Esophagus muscularis mucosa (tissue), 4 donors: Measurements from ENCODE around the gene STAP1. TPM values are rescaled to one million over a fixed set of nuclear protein-coding genes. Genes with fewer than 3 reads are reported as not detected.
"Not testable (repeated sequence)": the region's sequence is repeated elsewhere in the genome, so short reads cannot be mapped to it uniquely, and the experiment has no call there.

Experiments
- DNase-seq: peaks from one replicate; pipeline ENCODE4 v3.0.0-alpha.2; 2017; ENCODE audit errors: extremely low spot score
- H3K27ac ChIP-seq, 4 donors: fragments of 200-600 bp; sonication (generic); replicated peaks in 1 of 4; 1 replicate in 3 of 4; 2 replicates in 1 of 4; pipeline ENCODE4 v1.5.1; 2016 to 2019; ENCODE audit warnings: mild to moderate bottlenecking in 1 of 4
- H3K27me3 ChIP-seq, 4 donors: fragments of 200-600 bp; sonication (generic); one replicate each; pipeline versions ENCODE4 v1.5.1 to v1.6.0; 2016 to 2019
- H3K36me3 ChIP-seq, 4 donors: fragments of 200-600 bp; sonication (generic); one replicate each; pipeline ENCODE4 v1.5.1; 2016 to 2019
- H3K4me1 ChIP-seq, 4 donors: fragments of 200-600 bp; sonication (generic); one replicate each; pipeline ENCODE4 v1.5.1; 2016 to 2019
- H3K4me3 ChIP-seq, 4 donors: fragments of 200-600 bp; sonication (generic); 1 replicate in 2 of 4; 2 replicates in 2 of 4; pipeline ENCODE4 v1.5.1; 2016 to 2019; ENCODE audit warnings: mild to moderate bottlenecking in 4 of 4, moderate library complexity in 1 of 4
- H3K9me3 ChIP-seq, 4 donors: fragments of 200-600 bp; sonication (generic); 1 replicate in 3 of 4; 2 replicates in 1 of 4; pipeline ENCODE4 v1.5.1; 2016 to 2019
- EP300 ChIP-seq: sonication (generic); formaldehyde crosslinking; IDR thresholded peaks from one replicate; pipeline ENCODE4 v1.6.1; 2017; ENCODE audit warnings: antibody characterized with exemption
- POLR2A ChIP-seq: fragments of 450-650 bp; IDR thresholded peaks from one replicate; pipeline ENCODE4 v1.6.1; 2017; ENCODE audit warnings: antibody characterized with exemption, moderate library complexity, mild to moderate bottlenecking, low read depth
- POLR2AphosphoS5 ChIP-seq, 2 donors: sonication (generic); formaldehyde crosslinking; IDR thresholded peaks; one replicate each; pipeline ENCODE4 v1.6.1; 2017; ENCODE audit warnings: antibody characterized with exemption in 2 of 2
- WGBS: methylation state at CpG from one replicate; pipeline ENCODE4 v1.1.5; 2018; 5-methylcytosine and 5-hydroxymethylcytosine counted together
- intact Hi-C: fragments of 100-400 bp; cut with DNase I; formaldehyde crosslinking; loops from one replicate; pipeline ENCODE4 v1.15.1; 2023
- total RNA-seq, 4 donors: library from RNA; depleted of rRNA; stranded (reverse); fragments of >200 nt; gene quantifications; one replicate each; pipeline versions ENCODE4 v1.1.0 to v1.2.1, GENCODE V29; 2016
- TF ChIP-seq, protein P1 (sequence below), 3 experiments: fragments of 200-600 bp in 2 of 3; fragments of 450-650 bp in 1 of 3; sonication (generic) in 2 of 3; IDR thresholded peaks; one replicate each; pipeline ENCODE4 v1.5.1; 2017 to 2019; ENCODE audit warnings: antibody characterized with exemption in 3 of 3, mild to moderate bottlenecking in 2 of 3, moderate library complexity in 1 of 3

Gene STAP1
- total RNA-seq, 4 donors from 2014 or later: 0.42 to 1.2 TPM; not detected in 2

DNA sequence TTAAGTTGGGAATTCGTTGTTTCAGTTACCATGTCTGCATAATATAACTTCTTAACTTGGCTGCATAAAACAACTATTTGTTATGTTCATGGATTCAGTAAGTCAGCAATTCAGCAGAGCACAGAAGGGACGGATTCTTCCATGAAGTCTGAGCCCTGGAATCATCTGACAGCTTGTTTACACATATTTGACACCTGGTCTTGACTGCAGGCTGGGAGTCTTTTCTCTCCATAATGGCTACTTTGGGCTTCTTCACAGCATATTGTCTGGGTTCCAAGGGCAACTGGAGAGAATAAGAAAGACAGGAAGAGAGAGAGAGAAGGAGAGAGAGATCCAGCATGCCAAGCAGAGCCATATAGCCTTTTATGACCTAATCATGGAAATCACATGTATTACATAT, 36.3 kb upstream of the STAP1 start:
- peaks cover 3 to 20% (median 11%) of the 10 kb centered on the region in 4 donors for H3K4me1 ChIP-seq
- intact Hi-C loops: no loop called here
- no peak for DNase-seq
- H3K36me3 ChIP-seq: peaks cover 0 to 21% (median 7%) of the 10 kb centered on the region in 4 donors
- no peak for TF ChIP-seq POLR2A
- no peak for TF ChIP-seq POLR2AphosphoS5 (IDR thresholded peaks at IDR 0.05)
- TF ChIP-seq, protein P1, sequence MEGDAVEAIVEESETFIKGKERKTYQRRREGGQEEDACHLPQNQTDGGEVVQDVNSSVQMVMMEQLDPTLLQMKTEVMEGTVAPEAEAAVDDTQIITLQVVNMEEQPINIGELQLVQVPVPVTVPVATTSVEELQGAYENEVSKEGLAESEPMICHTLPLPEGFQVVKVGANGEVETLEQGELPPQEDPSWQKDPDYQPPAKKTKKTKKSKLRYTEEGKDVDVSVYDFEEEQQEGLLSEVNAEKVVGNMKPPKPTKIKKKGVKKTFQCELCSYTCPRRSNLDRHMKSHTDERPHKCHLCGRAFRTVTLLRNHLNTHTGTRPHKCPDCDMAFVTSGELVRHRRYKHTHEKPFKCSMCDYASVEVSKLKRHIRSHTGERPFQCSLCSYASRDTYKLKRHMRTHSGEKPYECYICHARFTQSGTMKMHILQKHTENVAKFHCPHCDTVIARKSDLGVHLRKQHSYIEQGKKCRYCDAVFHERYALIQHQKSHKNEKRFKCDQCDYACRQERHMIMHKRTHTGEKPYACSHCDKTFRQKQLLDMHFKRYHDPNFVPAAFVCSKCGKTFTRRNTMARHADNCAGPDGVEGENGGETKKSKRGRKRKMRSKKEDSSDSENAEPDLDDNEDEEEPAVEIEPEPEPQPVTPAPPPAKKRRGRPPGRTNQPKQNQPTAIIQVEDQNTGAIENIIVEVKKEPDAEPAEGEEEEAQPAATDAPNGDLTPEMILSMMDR (IDR thresholded peaks at IDR 0.05): no peak
- no peak for TF ChIP-seq EP300
- no peak overlapping the region for H3K4me3 ChIP-seq
- no peaks in the 10 kb centered on the region for H3K27me3 ChIP-seq
- no peak overlapping the region for H3K27ac ChIP-seq
- no peaks in the 10 kb centered on the region for H3K9me3 ChIP-seq
- WGBS: 41% methylated on average over 2 of the region's 2 CpGs

DNA sequence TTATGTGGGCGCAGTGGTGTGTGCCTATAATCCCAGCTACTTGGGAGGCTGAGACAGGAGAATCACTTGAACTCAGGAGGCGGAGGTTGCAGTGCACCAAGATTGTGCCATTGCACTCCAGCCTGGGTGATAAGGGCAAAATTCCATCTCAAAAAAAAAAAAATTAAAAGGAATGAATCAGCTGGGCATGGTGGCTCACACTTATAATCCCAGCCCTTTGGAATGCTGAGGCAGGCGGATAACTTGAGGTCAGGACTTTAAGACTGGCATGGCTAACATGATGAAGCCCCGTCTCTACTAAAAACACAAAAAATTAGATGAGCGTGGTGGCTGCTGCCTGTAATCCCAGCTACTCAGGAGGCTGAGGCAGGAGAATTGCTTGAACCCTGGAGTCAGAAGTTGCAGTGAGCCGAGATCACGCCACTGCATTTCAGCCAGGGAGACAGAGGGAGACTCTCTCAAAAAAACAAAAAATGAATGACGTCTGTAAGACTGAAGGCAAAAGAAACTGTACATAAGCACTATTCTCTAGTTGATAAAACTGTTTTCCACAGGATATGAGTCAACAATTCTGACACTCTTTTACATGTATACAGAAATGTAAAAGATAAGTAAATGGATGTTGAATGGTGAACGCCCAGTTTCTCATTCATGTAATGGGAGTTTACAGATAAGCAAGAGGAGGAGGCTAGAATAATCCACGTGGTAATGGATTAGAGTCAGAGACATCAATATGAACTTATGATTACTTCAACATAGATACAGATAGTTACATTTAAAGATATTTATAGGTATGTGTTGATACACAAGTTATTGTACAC, 35.5 kb upstream of the STAP1 start:
- peaks cover 3 to 20% (median 11%) of the 10 kb centered on the region in 4 donors for H3K4me1 ChIP-seq
- no peak overlapping the region for H3K27ac ChIP-seq
- 95% methylated on average over 10 of the region's 10 CpGs for WGBS

DNA sequence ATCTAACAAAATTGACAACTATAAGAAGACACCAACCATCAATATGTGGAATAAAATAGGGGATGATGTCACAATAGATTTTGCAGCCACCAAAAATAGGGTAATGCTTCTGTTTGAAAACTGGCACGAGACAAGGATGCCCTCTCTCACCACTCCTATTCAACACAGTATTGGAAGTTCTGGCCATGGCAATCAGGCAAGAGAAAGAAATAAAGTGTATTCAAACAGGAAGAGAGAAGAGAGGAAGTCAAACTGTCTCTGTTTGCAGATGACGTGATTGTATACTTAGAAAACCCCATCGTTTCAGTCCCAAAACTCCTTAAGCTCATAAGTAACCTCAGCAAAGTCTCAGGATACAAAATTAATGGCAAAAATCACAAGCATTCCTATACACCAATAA, 34.4 kb upstream of the STAP1 start:
- intact Hi-C loops, H3K9me3 ChIP-seq, DNase-seq, H3K36me3 ChIP-seq, H3K27me3 ChIP-seq, H3K27ac ChIP-seq, H3K4me3 ChIP-seq: not testable (repeated sequence)
- WGBS: 76% methylated on average over 3 of the region's 3 CpGs
- H3K4me1 ChIP-seq: peaks cover 3 to 20% (median 11%) of the 10 kb centered on the region in 4 donors

More for the DNA sequence above, 35.5 kb upstream of the STAP1 start:
- no peaks in the 10 kb centered on the region for H3K27me3 ChIP-seq
- no peak overlapping the region for H3K4me3 ChIP-seq
- H3K9me3 ChIP-seq: no peaks in the 10 kb centered on the region
- intact Hi-C loops: no loop called here
- TF ChIP-seq POLR2A (no peak), EP300 (no peak), POLR2AphosphoS5 (IDR thresholded peaks at IDR 0.05) (no peak)
- TF ChIP-seq, protein P1 (IDR thresholded peaks at IDR 0.05): no peak
- H3K36me3 ChIP-seq: peaks cover 0 to 15% (median 4%) of the 10 kb centered on the region in 4 donors
- no peak for DNase-seq

DNA sequence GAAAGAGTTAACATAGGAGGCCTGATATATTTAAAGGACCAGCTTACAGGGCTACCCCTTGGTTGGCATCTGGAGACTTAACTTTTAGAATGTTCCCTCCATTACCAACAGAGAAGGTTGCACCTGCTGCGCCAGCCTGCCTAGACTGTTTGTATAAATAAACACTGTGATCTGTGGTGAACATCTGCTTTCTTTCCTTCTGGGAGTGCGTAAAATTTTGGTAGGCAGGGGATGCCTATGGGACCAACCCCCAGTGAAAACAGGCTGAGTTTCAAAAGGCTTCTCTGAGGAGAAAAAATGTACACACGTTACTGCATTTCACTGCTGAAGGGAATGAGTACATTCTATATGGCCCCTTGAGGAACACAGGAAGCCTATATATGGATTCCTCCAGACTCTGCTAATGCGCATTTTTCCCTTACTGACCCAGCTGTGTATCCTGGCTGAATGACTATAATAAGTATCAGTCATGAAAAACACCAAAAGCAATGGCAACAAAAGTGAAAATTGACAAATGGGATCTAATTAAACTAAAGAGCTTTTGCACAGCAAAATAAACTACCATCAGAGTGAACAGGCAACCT, 27.1 kb upstream of the STAP1 start:
- no peak for DNase-seq
- Histone ChIP-seq H3K36me3 (peaks cover 4 to 66% (median 47%) of the 10 kb centered on the region in 4 donors), H3K4me1 (peaks cover 0 to 3% (median 0%) of the 10 kb centered on the region in 4 donors), H3K27me3 (no peaks in the 10 kb centered on the region), H3K27ac (no peak overlapping the region), H3K4me3 (no peak overlapping the region), H3K9me3 (no peaks in the 10 kb centered on the region)
- TF ChIP-seq, protein P1 (IDR thresholded peaks at IDR 0.05): no peak
- no peak for TF ChIP-seq POLR2AphosphoS5 (IDR thresholded peaks at IDR 0.05)
- TF ChIP-seq POLR2A: no peak
- no peak for TF ChIP-seq EP300
- intact Hi-C loops: no loop called here
- 84% methylated on average over 4 of the region's 4 CpGs for WGBS

DNA sequence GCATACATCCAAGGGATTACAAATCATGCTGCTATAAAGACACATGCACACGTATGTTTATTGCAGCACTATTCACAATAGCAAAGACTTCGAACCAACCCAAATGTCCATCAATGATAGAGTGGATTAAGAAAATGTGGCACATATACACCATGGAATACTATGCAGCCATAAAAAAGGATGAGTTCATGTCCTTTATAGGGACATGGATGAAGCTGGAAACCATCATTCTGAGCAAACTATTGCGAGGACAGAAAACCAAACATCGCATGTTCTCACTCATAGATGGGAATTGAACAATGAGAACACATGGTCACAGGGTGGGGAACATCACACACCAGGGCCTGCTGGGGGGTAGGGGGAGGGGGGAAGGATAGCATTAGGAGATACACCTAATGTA, 26.1 kb upstream of the STAP1 start:
- peaks cover 7 to 75% (median 53%) of the 10 kb centered on the region in 4 donors for H3K36me3 ChIP-seq
- H3K27ac ChIP-seq, intact Hi-C loops, H3K4me3 ChIP-seq, H3K4me1 ChIP-seq, H3K9me3 ChIP-seq, DNase-seq, H3K27me3 ChIP-seq: not testable (repeated sequence)
- WGBS: 84% methylated on average over 4 of the region's 4 CpGs
